HCT116 (cell line): ENCODE results near the gene TRDN. TPM values are rescaled to one million over a fixed set of nuclear protein-coding genes. Genes with fewer than 3 reads are reported as not detected.

Experiments
- ATAC-seq: fragments of 200-7000 bp; cut with Tn5 transposase; 2 replicates; pipeline ENCODE4 v1.9.1; 2020; ENCODE audit warnings: mild to moderate bottlenecking, moderate library complexity
- BruUV-seq: library from RNA; stranded (reverse); fragments of 400-500 nt; replicated peaks from 2 replicates; lab custom pipeline; 2021; lab: Mats Ljungman, UMichigan
- CTCF ChIA-PET: fragments of 300-600 bp; sonication (Branson Sonifier 250); formaldehyde crosslinking; loops from one replicate; lab custom pipeline; 2021; ENCODE audit warnings: antibody characterized with exemption; lab: Charles Lee
- POLR2A ChIA-PET: fragments of 300-600, 350-600 bp; sonication (Branson Sonifier 250); formaldehyde crosslinking; loops from one replicate; lab custom pipeline; 2021; ENCODE audit warnings: antibody characterized with exemption; lab: Charles Lee
- RAD21 ChIA-PET, 2 experiments: fragments of 300-600 bp; sonication (Branson Sonifier 250); formaldehyde crosslinking; loops; one replicate each; lab custom pipeline; 2023; ENCODE audit warnings: low total read pairs in 2 of 2; ENCODE audit not compliant: uncharacterized antibody in 2 of 2, unreplicated experiment in 2 of 2, low non-redundant PET in 1 of 2; lab: Charles Lee
- DNase-seq: peaks from one replicate; pipeline ENCODE4 v3.0.0-alpha.2; 2010; ENCODE audit warnings: low read depth, low spot score
- H2AFZ ChIP-seq: fragments of 200-600 bp; shearing (Covaris generic), sonication (generic); 2 replicates; pipeline ENCODE4 v1.6.1; 2017; ENCODE audit warnings: low read depth, mixed run types, mixed read lengths, antibody characterized with exemption, low read length; ENCODE audit not compliant: poor library complexity, severe bottlenecking
- H3K27ac ChIP-seq: 2 replicates; pipeline ENCODE4 v1.5.1; 2012; ENCODE audit warnings: low read depth, low read length
- H3K27me3 ChIP-seq: fragments of 200-600 bp; sonication (generic); 2 replicates; pipeline ENCODE4 v1.6.1; 2016; ENCODE audit warnings: mixed run types, low read length, mixed read lengths; ENCODE audit not compliant: insufficient read depth
- H3K36me3 ChIP-seq, 2 experiments: fragments of 200-500 bp in 1 of 2; fragments of 200-600 bp in 1 of 2; sonication (Bioruptor generic) in 1 of 2; sonication (generic) in 1 of 2; 2 replicates each; pipeline versions ENCODE4 v1.5.1 to v1.6.1; 2014 to 2016; ENCODE audit warnings: low read length in 2 of 2, inconsistent platforms in 1 of 2, mixed read lengths in 1 of 2, mixed run types in 1 of 2; ENCODE audit not compliant: insufficient read depth in 2 of 2, control insufficient read depth in 1 of 2
- H3K4me1 ChIP-seq, 2 experiments: fragments of 200-600 bp in 1 of 2; sonication (generic) in 1 of 2; 2 replicates each; pipeline versions ENCODE4 v1.5.1 to v1.6.1; 2012 to 2017; ENCODE audit warnings: low read length in 2 of 2, inconsistent platforms in 1 of 2, mild to moderate bottlenecking in 1 of 2, mixed read lengths in 1 of 2, mixed run types in 1 of 2, moderate library complexity in 1 of 2; ENCODE audit not compliant: insufficient read depth in 2 of 2, control insufficient read depth in 1 of 2
- H3K4me2 ChIP-seq: fragments of 200-600 bp; sonication (generic); 2 replicates; pipeline ENCODE4 v1.6.1; 2017; ENCODE audit warnings: mixed run types, low read length, mixed read lengths
- H3K4me3 ChIP-seq, 2 experiments: fragments of 200-600 bp in 1 of 2; sonication (generic) in 1 of 2; replicated peaks in 1 of 2; 2 replicates each; pipeline ENCODE4 v1.5.1; 2011 to 2016; ENCODE audit warnings: low read length in 2 of 2, control low read depth in 1 of 2, low read depth in 1 of 2, mild to moderate bottlenecking in 1 of 2, mixed read lengths in 1 of 2, mixed run types in 1 of 2
- H3K79me2 ChIP-seq: fragments of 200-600 bp; sonication (generic); 2 replicates; pipeline ENCODE4 v1.6.1; 2017; ENCODE audit warnings: mild to moderate bottlenecking, mixed run types, low read length, moderate library complexity, mixed read lengths; ENCODE audit not compliant: insufficient read depth
- H3K9ac ChIP-seq: fragments of 200-600 bp; sonication (generic); 2 replicates; pipeline ENCODE4 v1.6.1; 2016; ENCODE audit warnings: low read length, mixed read lengths
- H3K9me2 ChIP-seq: fragments of 200-600 bp; sonication (generic), shearing (Covaris generic); 2 replicates; pipeline ENCODE4 v1.6.1; 2017; ENCODE audit warnings: mixed run types, mild to moderate bottlenecking, moderate library complexity; ENCODE audit not compliant: insufficient read depth
- H3K9me3 ChIP-seq, 2 experiments: fragments of 200-500 bp in 1 of 2; fragments of 200-600 bp in 1 of 2; sonication (Bioruptor generic) in 1 of 2; sonication (generic) in 1 of 2; 2 replicates each; pipeline ENCODE4 v1.6.1; 2014 to 2017; ENCODE audit warnings: low read length in 2 of 2, mixed read lengths in 2 of 2, inconsistent platforms in 1 of 2, low read depth in 1 of 2, mild to moderate bottlenecking in 1 of 2, mixed run types in 1 of 2, moderate library complexity in 1 of 2; ENCODE audit not compliant: control insufficient read depth in 1 of 2, insufficient read depth in 1 of 2
- H4K20me1 ChIP-seq: fragments of 200-600 bp; sonication (generic), shearing (Covaris generic); 2 replicates; pipeline ENCODE4 v1.6.1; 2017; ENCODE audit warnings: mixed run types, mild to moderate bottlenecking, moderate library complexity; ENCODE audit not compliant: insufficient read depth
- ATF3 ChIP-seq: IDR thresholded peaks from 2 replicates; pipeline ENCODE4 v1.6.1; 2012
- CBX3 ChIP-seq: IDR thresholded peaks from 2 replicates; pipeline ENCODE4 v1.6.1; 2012; ENCODE audit warnings: low read depth
- CEBPB ChIP-seq: IDR thresholded peaks from 2 replicates; pipeline ENCODE4 v1.6.1; 2012; ENCODE audit warnings: low read depth
- CTCF ChIP-seq, 3 experiments: fragments of 200-600 bp in 1 of 3; sonication (generic) in 1 of 3; IDR thresholded peaks in 2 of 3; conservative IDR thresholded peaks in 1 of 3; 2 replicates each; pipeline ENCODE4 v1.5.1; 2012 to 2017; ENCODE audit warnings: low read depth in 2 of 3, low read length in 2 of 3, antibody characterized with exemption in 1 of 3, borderline replicate concordance in 1 of 3, control low read depth in 1 of 3, mild to moderate bottlenecking in 1 of 3, mixed read lengths in 1 of 3, mixed run types in 1 of 3, moderate library complexity in 1 of 3; ENCODE audit not compliant: insufficient read depth in 1 of 3
- EGR1 ChIP-seq: IDR thresholded peaks from 2 replicates; pipeline ENCODE4 v1.6.1; 2012; ENCODE audit warnings: low read depth
- ELF1 ChIP-seq: IDR thresholded peaks from 2 replicates; pipeline ENCODE4 v1.6.1; 2012; ENCODE audit warnings: low read depth, borderline replicate concordance
- EZH2 ChIP-seq: fragments of 200-600 bp; sonication (generic); IDR thresholded peaks from 2 replicates; pipeline ENCODE4 v1.6.1; 2017; ENCODE audit warnings: antibody characterized with exemption, mixed run types
- EZH2phosphoT487 ChIP-seq: fragments of 200-600 bp; IDR thresholded peaks from 2 replicates; pipeline ENCODE4 v1.6.1; 2018; ENCODE audit warnings: antibody characterized with exemption, borderline replicate concordance
- FOSL1 ChIP-seq: IDR thresholded peaks from 2 replicates; pipeline ENCODE4 v1.6.1; 2012; ENCODE audit warnings: low read depth
- JUND ChIP-seq: IDR thresholded peaks from 2 replicates; pipeline ENCODE4 v1.6.1; 2012
- MAX ChIP-seq: IDR thresholded peaks from 2 replicates; pipeline ENCODE4 v1.6.1; 2012
- POLR2A ChIP-seq: IDR thresholded peaks from 2 replicates; pipeline ENCODE4 v1.7.0; 2011; ENCODE audit warnings: borderline replicate concordance; ENCODE audit not compliant: insufficient read depth, insufficient read length; ENCODE audit errors: extremely low read depth
- POLR2AphosphoS5 ChIP-seq: IDR thresholded peaks from 2 replicates; pipeline ENCODE4 v1.6.1; 2011; ENCODE audit warnings: mild to moderate bottlenecking, low read depth, low read length, moderate library complexity
- RAD21 ChIP-seq: IDR thresholded peaks from 2 replicates; pipeline ENCODE4 v1.6.1; 2012; ENCODE audit warnings: low read depth, mild to moderate bottlenecking
- SIN3A ChIP-seq: IDR thresholded peaks from 2 replicates; pipeline ENCODE4 v1.6.1; 2012; ENCODE audit warnings: low read depth
- SRF ChIP-seq: IDR thresholded peaks from 2 replicates; pipeline ENCODE4 v1.6.1; 2012; ENCODE audit warnings: low read depth
- YY1 ChIP-seq: IDR thresholded peaks from 2 replicates; pipeline ENCODE4 v1.6.1; 2011; ENCODE audit warnings: low read length, low read depth, moderate library complexity, mild to moderate bottlenecking; ENCODE audit not compliant: insufficient replicate concordance; ENCODE audit errors: extremely low read depth
- ZBTB33 ChIP-seq: IDR thresholded peaks from 2 replicates; pipeline ENCODE4 v1.6.1; 2011; ENCODE audit warnings: mild to moderate bottlenecking, low read length, moderate library complexity; ENCODE audit not compliant: insufficient replicate concordance; ENCODE audit errors: extremely low read depth
- ZFX ChIP-seq: fragments of 450-650 bp; IDR thresholded peaks from 2 replicates; pipeline ENCODE4 v1.6.1; 2017
- ZNF274 ChIP-seq: fragments of 200-500 bp; sonication (Bioruptor generic); IDR thresholded peaks from 2 replicates; pipeline ENCODE4 v1.6.1; 2014; ENCODE audit warnings: mild to moderate bottlenecking, low read depth, low read length, inconsistent platforms
- intact Hi-C: fragments of 100-400 bp; cut with micrococcal nuclease; formaldehyde crosslinking; loops from 2 replicates; pipeline ENCODE4 v1.10.0; 2022
- total RNA-seq: library from RNA; stranded (reverse); gene quantifications from one replicate; pipeline ENCODE4 v1.2.1, GENCODE V29; 2021; ENCODE audit not compliant: unreplicated experiment

TRDN gene
- total RNA-seq, 1 experiment from 2014 or later: not detected

GRCh38 chr6:123641497-123641896, 4.7 kb upstream of the TRDN start:
- TF ChIP-seq CTCF (IDR thresholded peaks at IDR 0.05 in 2 of 3, conservative IDR thresholded peaks at IDR 0.05 in 1 of 3; ENCODE audit: borderline replicate concordance in 1 of 3, insufficient read depth in 1 of 3, low read depth in 2 of 3, low read length in 2 of 3) (no peak), FOSL1 (no peak), POLR2AphosphoS5 (no peak), ELF1 (no peak), EGR1 (no peak), ZNF274 (no peak), ATF3 (no peak), EZH2phosphoT487 (no peak), RAD21 (no peak), YY1 (no peak), CEBPB (no peak), SRF (no peak), EZH2 (no peak), JUND (no peak), CBX3 (no peak), ZBTB33 (no peak), MAX (no peak), ZFX (no peak), POLR2A (no peak), SIN3A (no peak)
- intact Hi-C loops: no loop called here

More at GRCh38 chr6:123641497-123641896, 4.7 kb upstream of the TRDN start:
- H3K4me3 ChIP-seq: no peak overlapping the region
- peaks cover 8% of the 10 kb centered on the region; the same call in 1 of the 2 replicates for H3K27me3 ChIP-seq
- no peaks in the 10 kb centered on the region for H3K4me1 ChIP-seq
- CTCF ChIA-PET: no interaction called here
- H3K36me3 ChIP-seq: no peaks in the 10 kb centered on the region
- DNase-seq: no peak
- RAD21 ChIA-PET: no interaction called here
- no peaks in the 10 kb centered on the region for H3K9me3 ChIP-seq
- no peak overlapping the region for H2AFZ ChIP-seq
- ATAC-seq: no peak
- no peaks in the 10 kb centered on the region for H3K9me2 ChIP-seq
- no peak overlapping the region for H3K27ac ChIP-seq
- H3K9ac ChIP-seq: no peak overlapping the region
- no peaks in the 10 kb centered on the region for H4K20me1 ChIP-seq
- POLR2A ChIA-PET: no interaction called here
- BruUV-seq: no TSS peak
- no peak overlapping the region for H3K4me2 ChIP-seq
- H3K79me2 ChIP-seq: no peaks in the 10 kb centered on the region
